Right ventricle myocardium inferior (tissue), 1 donor: Measurements from ENCODE around the gene MGLL. TPM values are rescaled to one million over a fixed set of nuclear protein-coding genes. Genes with fewer than 3 reads are reported as not detected.

Source experiments
- ATAC-seq: fragments of 200-7000 bp; cut with Tn5 transposase; one replicate; pipeline ENCODE4 v1.9.1; 2020; ENCODE audit warnings: mild to moderate bottlenecking, moderate library complexity
- DNase-seq: peaks from one replicate; pipeline ENCODE4 v3.0.0; 2021; ENCODE audit errors: missing footprints
- intact Hi-C: fragments of 100-400 bp; cut with DNase I; formaldehyde crosslinking; loops from one replicate; pipeline ENCODE4 v1.11.0; 2022
- total RNA-seq: library from RNA; stranded (reverse); fragmentation: NEBNext Ultra II Directional; extraction: Animal tissue kit (Norgen Biotek cat#: 25700); gene quantifications from one replicate; pipeline ENCODE4 v1.2.1, GENCODE V29; 2021
- donor health status: DM: no; HTN: yes; CAD: no; lungs with severe emphysema.

The MGLL gene
- total RNA-seq, 1 donor from 2014 or later: 74.1 TPM

- intact Hi-C loops: no loop called here
Observed at GRCh38 chr3:127753898-127754410, 68.4 kb downstream of the MGLL start.

DNA sequence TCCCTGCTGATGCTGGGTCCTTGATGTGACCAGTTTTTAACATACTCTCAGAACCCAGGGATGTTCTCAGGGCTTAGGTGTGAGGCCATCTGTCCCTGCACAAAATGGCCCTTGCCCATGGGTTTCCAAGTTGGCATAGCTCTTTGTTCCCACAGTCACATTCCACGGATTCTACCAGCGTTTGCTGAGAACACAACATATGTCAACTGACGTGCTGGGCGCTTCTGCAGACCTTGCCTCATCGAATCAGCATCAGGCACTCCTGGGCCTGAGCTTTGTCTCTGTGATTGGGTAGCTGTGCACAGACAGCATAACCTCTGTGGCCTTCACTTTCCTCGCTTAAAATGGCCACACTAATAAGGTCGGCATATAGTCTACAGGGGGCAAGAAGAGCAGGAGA, 69.0 kb downstream of the MGLL start:
- no peak for ATAC-seq
- no peak for DNase-seq
- intact Hi-C loops: no loop called here

More at GRCh38 chr3:127753898-127754410, 68.4 kb downstream of the MGLL start:
- ATAC-seq (no peak), DNase-seq (no peak)

DNA sequence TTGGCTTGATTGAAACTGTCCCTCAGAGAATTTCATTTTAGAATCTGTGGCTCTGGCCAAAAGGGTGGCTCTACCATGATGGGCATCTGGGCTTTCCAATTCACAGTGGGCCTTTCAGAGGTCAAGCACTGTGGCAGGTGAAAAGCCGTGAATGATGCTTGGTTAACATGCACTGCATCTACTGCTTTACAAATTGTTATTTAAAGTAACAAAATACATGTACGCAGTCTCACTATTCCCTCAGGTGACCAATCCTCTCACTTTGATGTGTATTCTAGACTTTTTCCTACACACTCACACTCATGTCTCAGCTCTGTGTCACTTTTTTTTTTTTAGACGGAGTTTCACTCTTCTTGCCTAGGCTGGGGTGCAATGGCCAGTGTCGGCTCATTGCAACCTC, 70.5 kb downstream of the MGLL start:
- ATAC-seq (no peak), DNase-seq (no peak)
- intact Hi-C loops: no loop called here

- intact Hi-C loops: no loop called here
- DNase-seq (no peak), ATAC-seq (no peak)
Observed at GRCh38 chr3:127751163-127751621, 71.1 kb downstream of the MGLL start.

GRCh38 chr3:127750226-127751031, 71.9 kb downstream of the MGLL start:
- no peak for ATAC-seq
- DNase-seq: no peak
- intact Hi-C loops: no loop called here

DNA sequence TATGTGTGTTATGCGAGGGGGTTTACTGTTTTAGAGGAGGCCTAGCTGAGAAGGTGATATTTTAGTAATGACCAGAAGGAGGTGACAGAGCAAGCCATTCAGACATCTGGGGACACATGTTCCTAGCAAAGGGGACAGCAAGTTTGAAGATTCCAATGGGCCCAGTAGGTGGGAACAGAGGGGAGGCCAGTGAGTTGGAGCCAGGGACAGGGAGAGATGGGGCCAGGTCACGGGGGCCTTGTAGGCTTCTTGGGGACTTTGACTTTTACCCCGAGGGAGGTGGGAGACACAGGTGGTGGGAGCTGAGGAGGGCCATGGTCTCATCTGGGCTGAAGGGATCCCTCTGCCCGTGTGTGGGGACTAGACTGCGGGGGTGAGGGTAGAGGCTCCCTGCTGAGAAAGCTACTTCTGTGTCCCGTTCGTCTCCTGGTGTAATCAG, 72.5 kb downstream of the MGLL start:
- DNase-seq (no peak), ATAC-seq (no peak)
- intact Hi-C loops: loop anchor here (2.0 kb wide), 1 partner anchor 71 kb away; no protein-coding TSS in a partner anchor

GRCh38 chr3:127749361-127749760, 73.0 kb downstream of the MGLL start:
- ATAC-seq (no peak), DNase-seq (no peak)
- intact Hi-C loops: loop anchor here (2.0 kb wide), 1 partner anchor 71 kb away; no protein-coding TSS in a partner anchor

- DNase-seq (no peak), ATAC-seq (peak; percentile 54)
- intact Hi-C loops: loop anchor here (2.0 kb wide), 1 partner anchor 72 kb away; no protein-coding TSS in a partner anchor
Observed at GRCh38 chr3:127748754-127749327, 73.5 kb downstream of the MGLL start.

- peak; percentile 82 for ATAC-seq
- intact Hi-C loops: loop anchor here (2.0 kb wide), 2 partner anchors 51 to 73 kb away; no protein-coding TSS in a partner anchor
Observed at GRCh38 chr3:127747751-127748521, 74.4 kb downstream of the MGLL start.

GRCh38 chr3:127747066-127747465, 75.2 kb downstream of the MGLL start:
- no peak for ATAC-seq
- intact Hi-C loops: loop anchor here (2.0 kb wide), 1 partner anchor 50 kb away; no protein-coding TSS in a partner anchor
- no peak for DNase-seq

More at GRCh38 chr3:127747751-127748521, 74.4 kb downstream of the MGLL start:
- peak; percentile 82 for DNase-seq

GRCh38 chr3:127746400-127747057, 75.8 kb downstream of the MGLL start:
- intact Hi-C loops: loop anchor here (2.0 kb wide), 1 partner anchor 50 kb away; no protein-coding TSS in a partner anchor
- ATAC-seq (peak; percentile 24), DNase-seq (no peak)

GRCh38 chr3:127745656-127746399, 76.5 kb downstream of the MGLL start:
- ATAC-seq (no peak), DNase-seq (no peak)
- intact Hi-C loops: loop anchor here (2.0 kb wide), 1 partner anchor 49 kb away; no protein-coding TSS in a partner anchor

DNA sequence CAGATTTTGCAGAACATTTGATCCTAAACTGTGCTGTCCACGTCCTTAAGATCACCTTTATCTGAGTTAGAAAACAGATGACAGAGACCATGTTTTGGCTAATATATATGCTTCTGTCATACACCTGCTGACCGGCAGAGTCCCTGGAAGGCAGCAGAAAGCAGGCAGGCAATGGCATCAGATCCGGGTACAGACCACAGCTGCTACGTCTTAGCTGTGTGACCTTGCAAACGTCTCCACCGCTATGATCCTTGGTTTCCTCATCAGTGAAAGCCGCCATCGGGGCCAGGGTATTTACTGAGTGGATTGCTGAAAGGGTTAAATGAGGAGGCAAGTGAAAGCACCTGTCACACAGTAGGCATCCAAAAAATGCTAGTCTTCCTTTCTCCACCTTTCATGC, 77.4 kb downstream of the MGLL start:
- intact Hi-C loops: no loop called here
- no peak for DNase-seq
- ATAC-seq: no peak

DNA sequence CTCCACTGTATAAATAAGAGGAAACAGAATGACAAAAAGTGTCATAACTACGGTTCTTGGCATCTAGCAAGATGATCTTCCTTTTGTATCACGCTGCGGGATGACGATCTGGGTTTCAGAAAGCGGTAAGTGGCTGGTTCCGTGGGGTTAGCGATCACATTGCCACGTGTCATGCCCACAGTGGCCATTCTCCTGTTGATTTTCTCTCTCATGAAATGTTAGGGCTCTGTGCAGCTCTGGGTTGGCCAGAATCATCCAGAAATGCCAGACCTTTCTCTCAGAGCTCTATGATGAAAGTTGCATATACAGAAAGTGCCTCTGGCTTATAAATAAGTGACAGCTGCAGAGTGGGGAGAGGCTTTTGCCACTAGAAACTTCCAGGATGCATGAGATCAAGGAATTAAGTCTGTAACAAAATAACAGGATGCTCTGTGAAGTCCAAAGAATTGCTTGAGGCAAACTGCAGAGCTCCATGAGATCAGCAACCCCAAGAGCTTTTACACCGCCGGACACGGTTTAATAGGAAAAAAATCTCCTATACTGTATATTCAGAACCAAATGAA, 78.0 kb downstream of the MGLL start:
- intact Hi-C loops: no loop called here
- no peak for ATAC-seq
- DNase-seq: no peak

DNA sequence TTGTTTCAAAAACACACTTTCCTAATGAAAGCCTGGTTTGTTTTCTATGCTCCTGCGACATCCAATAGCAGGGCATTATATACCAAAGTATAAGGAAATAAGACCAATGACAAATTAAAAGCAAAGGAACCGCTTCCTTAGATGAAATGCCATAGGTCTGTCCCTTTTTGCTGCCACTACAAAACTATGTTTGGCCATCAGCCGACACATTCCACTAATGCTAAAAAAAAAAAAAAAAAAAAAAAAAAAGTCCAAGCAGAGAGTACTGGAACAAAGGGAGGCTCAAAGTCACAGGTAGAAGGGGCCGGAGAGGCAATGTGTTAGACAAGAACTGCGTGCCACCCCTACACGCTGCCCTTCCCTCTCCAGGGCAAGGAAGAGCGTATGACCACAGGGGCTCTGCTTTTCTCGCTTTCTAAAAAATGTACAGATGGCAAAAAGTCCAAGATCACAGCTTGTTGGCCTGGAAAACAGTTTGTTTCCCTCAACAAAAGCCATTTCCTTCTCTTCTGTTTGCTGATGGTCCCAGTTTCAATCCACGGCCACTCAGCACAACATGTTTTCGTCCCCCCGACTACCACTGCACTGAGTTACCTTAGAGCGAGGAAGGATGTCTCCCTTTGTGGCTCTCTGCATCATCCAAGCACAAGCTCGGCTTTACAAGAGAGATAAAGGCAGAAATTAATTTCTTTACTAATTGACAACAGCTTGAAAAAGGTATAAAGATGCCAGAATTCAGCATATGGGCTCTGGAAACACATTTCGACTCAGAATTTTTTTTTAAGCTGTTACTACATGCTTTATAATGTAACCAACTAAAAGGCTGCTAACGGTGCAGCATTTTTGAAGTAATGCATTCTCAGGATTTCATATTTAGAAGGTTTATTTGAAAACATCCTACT, 78.7 kb downstream of the MGLL start:
- DNase-seq: no peak
- no peak for ATAC-seq
- intact Hi-C loops: no loop called here

- DNase-seq (no peak), ATAC-seq (no peak)
- intact Hi-C loops: no loop called here
Observed at GRCh38 chr3:127742580-127742979, 79.7 kb downstream of the MGLL start.
